Stimulated activated CD8-positive, alpha-beta memory T cell treated with anti-CD3 and anti-CD28 coated beads, Interleukin-7, amount 100 ng/mL, for 48 hours (primary cell): ENCODE results near the gene LRRC32.
"Not testable (repeated sequence)": the region's sequence is repeated elsewhere in the genome, so short reads cannot be mapped to it uniquely, and the experiment has no call there.

Experiments
- DNase-seq, 2 donors: peaks; one replicate each; pipeline ENCODE4 v3.0.0-alpha.2; 2020; ENCODE audit warnings: low read depth in 1 of 2; ENCODE audit errors: extremely low read depth in 1 of 2

Gene LRRC32

GRCh38 chr11:76616676-76617552 lies 53.6 kb downstream of the LRRC32 start:
- no peak for DNase-seq

GRCh38 chr11:76615950-76616349 lies 54.6 kb downstream of the LRRC32 start:
- no peak for DNase-seq

GRCh38 chr11:76614471-76615179 lies 55.9 kb downstream of the LRRC32 start:
- no peak for DNase-seq

- no peak for DNase-seq
Measured at GRCh38 chr11:76613901-76614300, 56.6 kb downstream of the LRRC32 start.

GRCh38 chr11:76612226-76612625 lies 58.3 kb downstream of the LRRC32 start:
- DNase-seq = no peak

GRCh38 chr11:76610871-76611475 lies 59.6 kb downstream of the LRRC32 start:
- no peak for DNase-seq

- no peak for DNase-seq
Measured at GRCh38 chr11:76610371-76610770, 60.2 kb downstream of the LRRC32 start.

GRCh38 chr11:76609736-76610370 lies 60.7 kb downstream of the LRRC32 start:
- DNase-seq = no peak

- not testable (repeated sequence) for DNase-seq
Measured at GRCh38 chr11:76608879-76609460, 61.6 kb downstream of the LRRC32 start.

- not testable (repeated sequence) for DNase-seq
Measured at GRCh38 chr11:76608228-76608627, 62.3 kb downstream of the LRRC32 start.
